Thoracic aorta (tissue), 2 donors: ENCODE data around the gene ETFA. TPM values are rescaled to one million over a fixed set of nuclear protein-coding genes. Genes with fewer than 3 reads are reported as not detected.

Experiments used
- ATAC-seq: fragments of 150-250 bp; one replicate; pipeline ENCODE4 v1.8.0; 2017; ENCODE audit warnings: low read depth; ENCODE audit not compliant: insufficient number of reproducible peaks, low FRiP score
- DNase-seq: peaks from one replicate; pipeline ENCODE4 v3.0.0-alpha.2; 2020; ENCODE audit warnings: low spot score
- H3K27ac ChIP-seq, 2 donors: fragments of 200-600 bp; sonication (generic); 1 replicate in 1 of 2; 2 replicates in 1 of 2; pipeline ENCODE4 v1.5.1; 2016; ENCODE audit warnings: mild to moderate bottlenecking in 2 of 2, moderate library complexity in 2 of 2
- H3K27me3 ChIP-seq: fragments of 200-600 bp; sonication (generic); replicated peaks from 2 replicates; pipeline ENCODE4 v1.6.0; 2016; ENCODE audit warnings: mild to moderate bottlenecking; ENCODE audit not compliant: insufficient read depth
- H3K36me3 ChIP-seq: fragments of 200-600 bp; sonication (generic); one replicate; pipeline ENCODE4 v1.5.1; 2016
- H3K4me1 ChIP-seq, 2 donors: fragments of 200-600 bp; sonication (generic); 1 replicate in 1 of 2; 2 replicates in 1 of 2; pipeline versions ENCODE4 v1.5.1 to v1.6.0; 2016; ENCODE audit warnings: low read depth in 2 of 2, mild to moderate bottlenecking in 1 of 2; ENCODE audit not compliant: control insufficient read depth in 1 of 2
- H3K4me3 ChIP-seq: fragments of 200-600 bp; sonication (generic); 2 replicates; pipeline ENCODE4 v1.5.1; 2016; ENCODE audit warnings: mild to moderate bottlenecking
- H3K9me3 ChIP-seq: fragments of 200-600 bp; sonication (generic); 2 replicates; pipeline ENCODE4 v1.5.1; 2016
- CTCF ChIP-seq: fragments of 200-600 bp; sonication (generic); IDR thresholded peaks from one replicate; pipeline ENCODE4 v1.5.1; 2019; ENCODE audit warnings: antibody characterized with exemption
- total RNA-seq, 2 donors: library from RNA; depleted of rRNA; stranded (reverse); fragments of >200 nt; gene quantifications; one replicate each; pipeline versions ENCODE4 v1.1.0 to v1.2.3, GENCODE V29; 2016

The ETFA gene
- total RNA-seq, 2 donors from 2014 or later: 56.9 to 57.1 TPM

- peak within 1 kb of the TSS; percentile 50 for H3K4me3 ChIP-seq
- ATAC-seq: no peak
Measured at GRCh38 chr15:76336254-76337058, 25.2 kb upstream of the ETFA start, which contains the start of gene ISL2. Gene ISL2 (plus strand): TSS chr15:76336773. CDS start chr15:76336884, 111 bp downstream.

GRCh38 chr15:76335307-76336253 lies 24.3 kb upstream of the ETFA start:
- Histone ChIP-seq H3K27ac (no peak overlapping the region), H3K9me3 (no peaks in the 10 kb centered on the region), H3K36me3 (no peaks in the 10 kb centered on the region), H3K4me3 (peak overlapping the region; percentile 50), H3K4me1 (peaks cover 7 to 35% of the 10 kb centered on the region in 2 donors), H3K27me3 (peaks cover 52% of the 10 kb centered on the region)
- TF ChIP-seq CTCF: no peak
- no peak for ATAC-seq
- DNase-seq: no peak

More at GRCh38 chr15:76336254-76337058, 25.2 kb upstream of the ETFA start, which contains the start of gene ISL2:
- H3K27ac ChIP-seq: no peak within 1 kb of the TSS
- no peaks in the 10 kb centered on the region for H3K36me3 ChIP-seq
- no peaks in the 10 kb centered on the region for H3K9me3 ChIP-seq
- H3K27me3 ChIP-seq: peaks cover 55% of the 10 kb centered on the region
- no peak for TF ChIP-seq CTCF
- no peak for DNase-seq
- H3K4me1 ChIP-seq: peaks cover 13 to 43% of the 10 kb centered on the region in 2 donors

GRCh38 chr15:76334438-76335306 lies 23.4 kb upstream of the ETFA start:
- H3K27ac ChIP-seq: no peak overlapping the region
- H3K36me3 ChIP-seq: no peaks in the 10 kb centered on the region
- peak overlapping the region; percentile 4 for H3K4me3 ChIP-seq
- ATAC-seq (no peak), DNase-seq (no peak)
- H3K9me3 ChIP-seq: no peaks in the 10 kb centered on the region
- peaks cover 0 to 26% of the 10 kb centered on the region in 2 donors for H3K4me1 ChIP-seq
- H3K27me3 ChIP-seq: peaks cover 43% of the 10 kb centered on the region
- TF ChIP-seq CTCF: no peak

- ATAC-seq (no peak), DNase-seq (no peak)
- H3K27ac ChIP-seq: no peak overlapping the region
- peaks cover 35% of the 10 kb centered on the region for H3K27me3 ChIP-seq
- no peak for TF ChIP-seq CTCF
- no peak overlapping the region for H3K4me3 ChIP-seq
- peaks cover 0 to 22% of the 10 kb centered on the region in 2 donors for H3K4me1 ChIP-seq
- no peaks in the 10 kb centered on the region for H3K36me3 ChIP-seq
- no peaks in the 10 kb centered on the region for H3K9me3 ChIP-seq
Measured at GRCh38 chr15:76333720-76334437, 22.6 kb upstream of the ETFA start.
